HG03097 (cell line): ENCODE measurements around the gene LRRC59.

Source experiments
- ATAC-seq: cut with Tn5 transposase; IDR thresholded peaks from one replicate; pipeline ENCODE4 v1.9.1; 2021; ENCODE audit not compliant: unreplicated experiment, low FRiP score

The LRRC59 gene

GRCh38 chr17:50363217-50364060 is 33.9 kb downstream of the LRRC59 start:
- ATAC-seq: no peak

- no peak for ATAC-seq
Measured at GRCh38 chr17:50362661-50363060, 34.7 kb downstream of the LRRC59 start.

DNA sequence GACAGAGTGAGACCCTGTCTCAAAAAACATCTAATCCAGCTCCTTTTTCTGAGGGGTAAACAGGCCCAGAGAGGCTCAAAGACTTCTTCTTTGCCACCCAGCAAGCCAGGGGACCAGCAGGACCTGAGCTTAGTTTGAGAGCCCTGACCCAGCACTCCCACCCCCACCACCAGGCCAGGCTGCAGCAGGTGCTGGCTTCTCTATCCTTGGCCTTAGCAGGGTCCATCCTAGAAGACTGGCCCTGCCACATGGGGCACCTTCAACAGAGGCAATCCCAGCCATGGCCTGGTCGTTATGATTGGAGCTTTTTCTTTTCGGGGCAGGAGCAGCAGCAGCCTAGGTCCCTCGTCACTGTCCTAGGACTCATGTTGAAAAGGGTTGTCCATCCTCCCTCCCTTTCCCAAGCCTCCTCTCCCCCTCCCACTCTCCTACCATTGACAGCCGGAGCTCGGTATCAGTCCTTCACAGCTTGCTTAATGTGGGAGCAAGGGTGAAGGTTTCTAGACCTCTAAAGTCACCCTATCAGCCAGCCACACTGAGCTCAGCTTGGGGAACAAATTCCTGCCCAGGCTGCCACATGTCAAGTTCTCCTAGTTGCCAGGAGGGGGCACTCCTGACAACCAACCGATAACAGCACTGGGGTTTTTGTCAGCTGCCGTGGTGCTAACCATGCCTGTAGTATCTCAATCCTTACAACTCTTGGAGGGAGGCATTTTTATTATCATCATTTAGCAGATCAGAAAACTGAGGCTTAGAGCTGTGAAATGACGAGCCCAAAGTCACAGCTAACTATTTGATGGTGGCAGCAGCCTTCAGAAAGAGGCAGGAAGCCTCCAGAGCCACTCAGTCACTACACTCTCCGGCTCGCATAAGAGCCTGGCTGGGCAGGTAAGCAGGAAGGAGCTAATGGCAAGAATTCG is 35.5 kb downstream of the LRRC59 start:
- no peak for ATAC-seq

- no peak for ATAC-seq
Measured at GRCh38 chr17:50360486-50361115, 36.7 kb downstream of the LRRC59 start.

DNA sequence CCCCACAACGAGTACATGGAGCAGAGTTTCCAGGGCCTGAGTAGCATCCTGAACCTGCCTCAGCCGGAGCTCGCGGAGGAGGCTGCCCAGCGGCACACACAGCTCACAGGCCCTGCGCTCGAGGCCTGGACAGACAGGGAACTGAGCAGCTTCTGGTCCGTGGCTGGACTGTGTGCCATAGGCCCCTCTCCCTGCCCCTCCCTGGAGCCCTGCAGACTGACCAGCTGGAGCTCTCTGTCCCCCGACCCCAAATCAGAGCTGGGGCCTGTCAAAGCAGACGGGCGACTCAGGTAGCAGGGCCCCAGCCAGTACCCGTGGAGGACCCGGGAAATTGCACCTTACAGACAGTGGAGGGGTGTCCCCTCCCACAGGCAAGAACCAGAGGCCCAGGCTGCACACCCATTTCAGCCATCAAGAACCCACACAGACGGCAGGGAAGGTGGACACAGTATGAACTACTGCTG is 37.3 kb downstream of the LRRC59 start:
- ATAC-seq: no peak

DNA sequence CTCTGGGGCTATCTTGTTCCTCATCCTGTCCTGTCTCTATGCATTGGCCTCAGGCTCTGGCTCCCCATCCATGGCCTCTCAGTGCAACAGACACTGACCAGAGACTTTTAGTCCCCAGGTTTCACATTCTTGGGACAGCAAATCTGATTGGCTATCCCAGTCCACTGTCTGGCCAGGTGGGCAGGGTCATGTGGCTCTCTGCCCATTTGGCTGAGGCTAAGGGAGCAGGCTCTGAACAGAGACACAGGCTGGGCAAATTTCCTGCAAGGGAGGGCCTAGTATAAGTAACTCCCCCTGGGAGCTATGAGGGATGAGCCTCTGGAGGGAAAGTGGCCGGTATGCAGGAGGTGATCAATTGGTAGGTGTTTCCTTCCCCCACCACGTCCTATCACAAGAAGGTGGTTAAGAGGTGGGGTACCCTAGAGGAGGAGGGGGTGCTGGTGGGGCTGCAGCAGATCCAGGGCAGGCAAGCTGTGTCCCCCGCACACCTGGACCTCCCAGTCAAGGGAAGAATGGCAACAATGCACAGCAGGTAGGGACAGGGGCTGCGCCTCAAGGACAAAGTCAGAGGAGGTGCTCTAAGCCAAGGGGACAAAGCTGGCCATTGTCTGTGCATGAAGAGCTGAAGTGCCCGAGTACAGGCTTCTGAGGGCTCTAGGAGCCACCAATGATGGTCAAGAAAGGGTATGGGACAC is 38.2 kb downstream of the LRRC59 start:
- no peak for ATAC-seq

DNA sequence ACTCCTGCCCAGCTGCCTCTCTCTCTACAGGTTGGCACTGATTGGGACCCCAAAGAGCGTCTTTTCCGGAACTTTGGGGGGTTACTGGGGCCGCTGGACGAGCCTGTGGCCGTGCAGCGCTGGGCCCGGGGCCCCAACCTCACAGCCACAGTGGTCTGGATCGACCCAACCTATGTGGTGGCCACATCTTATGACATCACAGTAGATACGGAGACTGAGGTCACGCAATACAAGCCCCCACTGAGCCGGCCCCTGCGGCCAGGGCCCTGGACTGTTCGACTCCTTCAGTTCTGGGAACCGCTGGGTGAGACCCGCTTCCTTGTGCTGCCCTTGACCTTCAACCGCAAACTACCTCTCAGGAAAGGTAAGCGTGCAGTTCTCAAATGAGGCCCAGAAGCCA is 39.1 kb downstream of the LRRC59 start:
- ATAC-seq: no peak

GRCh38 chr17:50356892-50357510 is 40.3 kb downstream of the LRRC59 start:
- no peak for ATAC-seq

- ATAC-seq: no peak
Measured at GRCh38 chr17:50356418-50356817, 40.9 kb downstream of the LRRC59 start.

- no peak for ATAC-seq
Measured at GRCh38 chr17:50355701-50356341, 41.5 kb downstream of the LRRC59 start.

DNA sequence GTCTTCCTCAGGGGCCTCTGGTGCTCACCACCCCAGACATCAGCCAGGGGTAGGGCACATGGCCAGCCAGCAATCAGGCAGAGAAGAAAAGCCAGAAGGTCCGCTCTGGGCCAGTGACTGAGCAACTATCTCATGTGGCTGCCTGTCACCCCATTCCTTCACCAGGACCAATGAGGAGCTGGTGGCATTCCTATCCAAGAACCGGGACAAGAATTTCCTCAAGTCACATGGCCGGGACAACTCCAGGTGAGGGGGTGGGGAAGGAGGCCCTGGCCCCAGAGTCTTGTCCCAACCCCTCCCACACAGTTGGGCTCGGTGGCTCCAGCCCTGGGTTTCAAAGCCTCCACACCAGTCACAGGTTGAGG is 42.0 kb downstream of the LRRC59 start:
- no peak for ATAC-seq

DNA sequence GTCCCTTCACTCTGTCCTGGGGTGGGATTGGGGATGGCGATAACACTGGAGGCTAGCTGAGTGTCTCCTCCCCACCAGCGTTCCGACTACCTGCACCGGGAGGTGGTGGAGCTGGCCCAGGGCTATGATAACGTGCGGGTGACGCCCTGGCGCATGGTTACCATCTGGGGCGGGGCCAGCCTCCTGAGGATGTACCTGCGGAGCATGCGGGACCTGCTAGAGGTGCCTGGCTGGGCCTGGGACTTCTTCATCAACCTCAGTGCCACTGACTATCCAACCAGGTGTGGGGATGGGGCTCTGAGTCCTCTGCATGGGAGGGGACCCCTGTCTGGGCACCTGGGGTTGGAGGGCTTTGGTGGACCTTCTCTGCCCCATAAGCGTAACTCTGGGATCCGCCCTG is 42.5 kb downstream of the LRRC59 start:
- no peak for ATAC-seq

DNA sequence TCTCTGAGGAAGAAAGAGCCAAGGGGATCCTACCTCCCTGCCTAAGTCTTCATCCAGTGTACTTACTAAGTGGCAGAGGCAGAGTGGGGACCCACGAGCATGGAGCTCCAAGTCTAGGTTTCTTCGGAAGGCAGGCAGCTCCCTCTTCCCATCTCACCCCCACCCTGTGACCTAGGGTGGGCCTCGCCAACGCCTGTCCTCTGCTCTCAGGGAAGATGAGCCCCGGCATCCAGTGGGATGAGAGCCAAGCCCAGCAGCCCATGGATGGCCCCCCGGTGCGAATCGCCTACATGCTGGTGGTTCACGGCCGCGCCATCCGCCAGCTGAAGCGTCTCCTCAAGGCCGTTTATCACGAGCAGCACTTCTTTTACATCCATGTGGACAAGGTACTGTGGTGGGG is 43.1 kb downstream of the LRRC59 start:
- ATAC-seq: no peak

GRCh38 chr17:50353600-50354195 is 43.6 kb downstream of the LRRC59 start:
- no peak for ATAC-seq

GRCh38 chr17:50352693-50353599 is 44.4 kb downstream of the LRRC59 start:
- no peak for ATAC-seq

- ATAC-seq: no peak
Measured at GRCh38 chr17:50352072-50352692, 45.1 kb downstream of the LRRC59 start.

GRCh38 chr17:50350733-50351132 is 46.6 kb downstream of the LRRC59 start:
- ATAC-seq: no peak

DNA sequence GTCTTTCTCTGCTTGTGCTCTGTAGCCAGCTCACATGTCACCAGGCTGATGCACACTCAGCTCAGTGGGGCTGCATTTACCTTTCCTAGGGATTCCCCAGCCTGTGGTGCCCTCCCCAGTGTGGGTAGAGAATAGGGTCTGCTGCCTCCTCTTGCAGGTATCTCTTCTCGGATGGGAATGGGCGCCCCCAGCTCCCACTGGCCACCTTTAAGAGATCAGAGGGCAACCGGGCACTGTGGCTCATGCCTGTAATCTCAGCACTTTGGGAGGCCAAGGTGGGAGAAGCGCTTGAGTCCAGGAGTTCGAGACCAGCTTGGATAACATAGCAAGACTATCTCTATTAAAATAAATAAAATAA is 48.1 kb downstream of the LRRC59 start:
- no peak for ATAC-seq
